ENCODE measurements around the gene RPL6. TPM values are rescaled to one million over a fixed set of nuclear protein-coding genes. Genes with fewer than 3 reads are reported as not detected.
"Not testable (repeated sequence)": the region's sequence is repeated elsewhere in the genome, so short reads cannot be mapped to it uniquely, and the experiment has no call there.

RPL6 gene
- polyA plus RNA-seq, 1 experiment: 1,566 TPM

DNA sequence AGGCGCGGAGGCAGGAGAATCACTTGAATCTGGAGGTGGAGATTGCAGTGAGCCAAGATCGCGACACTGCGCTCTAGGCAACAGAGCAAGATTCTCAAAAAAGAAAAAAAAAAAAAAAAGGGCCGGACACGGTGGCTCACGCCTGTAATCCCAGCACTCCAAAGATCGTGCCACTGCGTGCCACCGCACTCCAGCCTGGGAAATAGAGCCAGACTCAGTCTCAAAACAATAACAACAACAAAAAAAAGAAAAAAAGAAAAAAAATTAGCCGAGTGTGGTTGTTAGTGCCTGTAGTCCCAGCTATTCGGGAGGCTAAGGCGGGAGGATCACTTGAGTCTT lies 470 bp upstream of the RPL6 start:
- CTCF ChIA-PET: interaction anchor here (0.6 kb wide), 1 partner anchor 597 kb away, joined by 3 read pairs; no protein-coding TSS in a partner anchor
- Histone ChIP-seq H3K4me3 (ENCODE audit: low read depth, low read length) (no peak overlapping the region), H3K27me3 (ENCODE audit: control insufficient read depth, insufficient read depth, low read length) (no peaks in the 10 kb centered on the region), H3K36me3 (ENCODE audit: control insufficient read depth, insufficient read depth, low read length) (peaks cover 10% of the 10 kb centered on the region)
- TF ChIP-seq, protein P1, sequence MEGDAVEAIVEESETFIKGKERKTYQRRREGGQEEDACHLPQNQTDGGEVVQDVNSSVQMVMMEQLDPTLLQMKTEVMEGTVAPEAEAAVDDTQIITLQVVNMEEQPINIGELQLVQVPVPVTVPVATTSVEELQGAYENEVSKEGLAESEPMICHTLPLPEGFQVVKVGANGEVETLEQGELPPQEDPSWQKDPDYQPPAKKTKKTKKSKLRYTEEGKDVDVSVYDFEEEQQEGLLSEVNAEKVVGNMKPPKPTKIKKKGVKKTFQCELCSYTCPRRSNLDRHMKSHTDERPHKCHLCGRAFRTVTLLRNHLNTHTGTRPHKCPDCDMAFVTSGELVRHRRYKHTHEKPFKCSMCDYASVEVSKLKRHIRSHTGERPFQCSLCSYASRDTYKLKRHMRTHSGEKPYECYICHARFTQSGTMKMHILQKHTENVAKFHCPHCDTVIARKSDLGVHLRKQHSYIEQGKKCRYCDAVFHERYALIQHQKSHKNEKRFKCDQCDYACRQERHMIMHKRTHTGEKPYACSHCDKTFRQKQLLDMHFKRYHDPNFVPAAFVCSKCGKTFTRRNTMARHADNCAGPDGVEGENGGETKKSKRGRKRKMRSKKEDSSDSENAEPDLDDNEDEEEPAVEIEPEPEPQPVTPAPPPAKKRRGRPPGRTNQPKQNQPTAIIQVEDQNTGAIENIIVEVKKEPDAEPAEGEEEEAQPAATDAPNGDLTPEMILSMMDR (IDR thresholded peaks at IDR 0.05; ENCODE audit: insufficient read depth, low read depth, low read length): no peak
- no peak for DNase-seq (ENCODE audit: low read depth)
- POLR2A ChIA-PET: no interaction called here

DNA sequence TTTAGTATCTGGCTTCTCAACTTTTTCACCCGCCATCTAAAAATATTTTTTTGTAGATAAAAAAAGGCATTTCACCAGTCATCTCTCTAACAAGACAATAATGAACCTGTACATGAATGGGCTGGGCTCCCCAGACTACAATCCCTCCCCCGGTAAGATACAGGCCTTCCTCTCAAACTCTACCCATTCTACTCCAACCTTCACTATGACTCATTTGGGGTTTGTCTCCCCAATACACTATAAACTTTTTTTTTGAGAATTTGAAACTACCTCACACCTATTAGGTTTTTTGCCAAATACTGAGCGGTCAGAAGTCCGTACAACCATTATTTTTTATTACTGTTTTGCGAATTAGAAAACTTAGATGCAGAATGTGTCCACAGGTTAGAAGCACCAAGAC lies 784 bp downstream of the RPL6 start:
- DNase-seq (ENCODE audit: low read depth): no peak
- CTCF ChIA-PET: no interaction called here

DNA sequence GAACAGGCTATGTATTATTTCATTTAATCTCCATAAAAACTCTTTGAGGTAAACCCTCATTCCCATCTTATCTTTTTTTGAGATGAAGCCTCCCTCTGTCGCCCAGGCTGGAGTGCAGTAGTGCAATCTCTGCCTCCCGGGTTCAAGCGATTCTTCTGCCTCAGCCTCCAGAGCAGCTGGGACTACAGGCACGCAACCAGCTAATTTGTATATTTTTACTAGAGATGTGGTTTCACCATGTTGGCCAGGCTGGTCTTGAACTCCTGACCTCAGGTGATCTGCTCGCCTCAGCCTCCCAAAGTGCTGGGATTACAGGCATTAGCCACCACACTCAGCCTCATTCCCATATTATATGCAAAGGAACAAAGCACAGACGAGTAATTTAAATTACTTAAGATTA lies 1.7 kb downstream of the RPL6 start:
- DNase-seq (ENCODE audit: low read depth); POLR2A ChIA-PET; H3K27me3 ChIP-seq (ENCODE audit: control insufficient read depth, insufficient read depth, low read length); H3K4me3 ChIP-seq (ENCODE audit: low read depth, low read length); CTCF ChIA-PET: not testable (repeated sequence)
- H3K36me3 ChIP-seq (ENCODE audit: control insufficient read depth, insufficient read depth, low read length): peaks cover 17% of the 10 kb centered on the region

More for the DNA sequence above, 784 bp downstream of the RPL6 start:
- POLR2A ChIA-PET: no interaction called here
- Histone ChIP-seq H3K27me3 (ENCODE audit: control insufficient read depth, insufficient read depth, low read length) (no peaks in the 10 kb centered on the region), H3K4me3 (ENCODE audit: low read depth, low read length) (peak overlapping the region; percentile 82), H3K36me3 (ENCODE audit: control insufficient read depth, insufficient read depth, low read length) (peaks cover 17% of the 10 kb centered on the region)
- TF ChIP-seq, protein P1 (IDR thresholded peaks at IDR 0.05; ENCODE audit: insufficient read depth, low read depth, low read length): no peak

DNA sequence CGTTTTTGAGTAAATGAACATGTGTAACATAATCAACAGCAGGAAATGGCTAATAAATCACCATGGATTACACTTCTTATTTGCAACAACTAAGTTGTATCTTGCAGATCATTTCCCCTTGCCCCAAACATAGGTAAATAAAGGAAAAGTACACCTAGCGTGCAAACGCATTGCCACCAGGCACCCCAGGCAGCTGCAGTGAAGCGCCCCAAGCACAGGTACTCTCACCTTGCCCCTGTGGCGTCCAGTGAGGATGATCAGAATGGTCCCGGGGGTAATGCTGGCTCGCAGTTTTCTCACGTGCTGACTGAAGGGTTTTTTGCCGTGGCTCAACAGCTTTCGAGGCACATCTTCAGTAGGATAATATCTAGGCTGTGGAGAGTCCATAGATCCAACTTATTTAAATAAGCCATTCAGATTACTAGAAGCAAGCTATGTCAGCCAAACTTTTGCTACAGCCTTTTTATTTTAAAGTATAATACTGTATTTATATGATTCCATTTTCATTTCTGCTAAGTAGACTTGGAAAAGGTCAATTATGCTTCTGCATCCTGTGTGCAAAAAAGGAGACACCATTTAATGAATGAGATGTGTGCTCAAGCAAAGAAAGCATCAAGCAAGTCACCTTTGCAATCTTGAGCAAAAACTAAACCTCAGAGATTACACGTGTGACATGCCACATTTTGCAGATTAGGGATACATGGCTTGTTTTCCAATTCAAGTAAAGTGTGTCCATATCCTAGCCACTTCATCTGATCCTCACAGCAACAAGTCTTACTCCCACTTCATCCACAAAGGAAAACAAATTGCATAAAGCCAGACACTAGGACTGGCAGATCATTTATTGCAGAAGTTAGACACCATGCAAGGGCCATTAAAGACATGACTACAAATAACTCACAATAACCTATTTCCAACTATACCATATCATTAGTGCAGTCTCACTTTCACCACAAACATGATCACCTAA lies 2.6 kb downstream of the RPL6 start:
- H3K36me3 ChIP-seq (ENCODE audit: control insufficient read depth, insufficient read depth, low read length): peaks cover 17% of the 10 kb centered on the region
- POLR2A ChIA-PET: no interaction called here

DNA sequence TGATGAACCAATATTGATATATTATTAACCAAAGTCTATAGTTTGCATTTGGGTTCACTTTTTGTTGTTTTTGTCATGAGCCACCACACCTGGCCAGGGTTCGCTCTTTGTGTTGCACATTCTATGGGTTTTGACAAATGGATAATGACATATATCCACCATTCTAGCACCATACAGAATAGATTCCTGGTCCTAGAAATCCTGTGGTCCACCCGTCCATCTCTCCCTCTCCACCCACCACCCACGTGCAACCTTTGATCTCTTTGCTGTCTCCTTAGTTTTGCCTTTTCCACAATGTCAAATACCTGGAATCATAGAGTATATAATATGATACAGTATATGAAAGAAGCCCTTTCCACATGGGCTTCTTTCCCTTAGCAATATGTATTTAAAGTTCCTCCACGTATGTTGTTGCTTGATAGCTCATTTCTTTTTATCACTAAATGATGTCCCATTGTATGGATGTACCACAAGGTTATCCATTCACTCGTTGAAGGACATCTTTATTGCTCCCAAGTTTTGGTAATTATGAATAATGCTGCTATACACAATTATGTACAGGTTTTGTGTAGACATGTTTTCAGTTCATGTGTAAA lies 7.4 kb downstream of the RPL6 start:
- TF ChIP-seq, protein P1 (IDR thresholded peaks at IDR 0.05; ENCODE audit: insufficient read depth, low read depth, low read length): no peak
- no peak for DNase-seq (ENCODE audit: low read depth)
- H3K27me3 ChIP-seq (ENCODE audit: control insufficient read depth, insufficient read depth, low read length): no peaks in the 10 kb centered on the region
- H3K4me3 ChIP-seq (ENCODE audit: low read depth, low read length): no peak overlapping the region
- H3K36me3 ChIP-seq (ENCODE audit: control insufficient read depth, insufficient read depth, low read length): peaks cover 16% of the 10 kb centered on the region
- ChIA-PET CTCF (interaction anchor here (0.8 to 1.2 kb wide), 2 partner anchors 9 to 15 kb away, joined by 3 to 6 read pairs; no protein-coding TSS in a partner anchor), POLR2A (no interaction called here)

More for the DNA sequence above, 2.6 kb downstream of the RPL6 start:
- Histone ChIP-seq H3K27me3 (ENCODE audit: control insufficient read depth, insufficient read depth, low read length) (no peaks in the 10 kb centered on the region), H3K4me3 (ENCODE audit: low read depth, low read length) (no peak overlapping the region)
- no peak for DNase-seq (ENCODE audit: low read depth)
- TF ChIP-seq, protein P1 (IDR thresholded peaks at IDR 0.05; ENCODE audit: insufficient read depth, low read depth, low read length): no peak
- CTCF ChIA-PET: interaction anchor here (1.5 to 1.7 kb wide), 2 partner anchors 20 to 209 kb away, joined by 5 read pairs; no protein-coding TSS in a partner anchor

Data from BJ (cell line).